Spleen (tissue), 11 donors: ENCODE results near the gene GLS. TPM values are rescaled to one million over a fixed set of nuclear protein-coding genes. Genes with fewer than 3 reads are reported as not detected.

Experiments
- DNase-seq: peaks from one replicate; pipeline ENCODE4 v3.0.0-alpha.2; 2020
- H3K27ac ChIP-seq, 8 donors: fragments of 200-600 bp; sonication (generic) in 7 of 8; 1 replicate in 4 of 8; 2 replicates in 4 of 8; pipeline versions ENCODE4 v1.5.0 to v1.8.0; 2016 to 2021; ENCODE audit warnings: inconsistent platforms in 4 of 8, mild to moderate bottlenecking in 4 of 8, moderate library complexity in 1 of 8
- H3K27me3 ChIP-seq, 7 donors: fragments of 200-600 bp; sonication (generic) in 6 of 7; replicated peaks in 1 of 7; 1 replicate in 4 of 7; 2 replicates in 3 of 7; pipeline versions ENCODE4 v1.5.0 to v1.8.0; 2016 to 2021; ENCODE audit warnings: inconsistent platforms in 3 of 7, mild to moderate bottlenecking in 1 of 7
- H3K36me3 ChIP-seq, 6 donors: fragments of 200-600 bp; sonication (generic) in 5 of 6; 1 replicate in 4 of 6; 2 replicates in 2 of 6; pipeline versions ENCODE4 v1.5.0 to v1.8.0; 2016 to 2021; ENCODE audit warnings: inconsistent platforms in 2 of 6
- H3K4me1 ChIP-seq, 6 donors: fragments of 200-600 bp; sonication (generic) in 5 of 6; 1 replicate in 3 of 6; 2 replicates in 3 of 6; pipeline versions ENCODE4 v1.5.0 to v1.8.0; 2016 to 2021; ENCODE audit warnings: inconsistent platforms in 3 of 6
- H3K4me3 ChIP-seq, 8 donors: fragments of 200-600 bp; sonication (generic) in 7 of 8; 1 replicate in 4 of 8; 2 replicates in 4 of 8; pipeline versions ENCODE4 v1.5.0 to v1.8.0; 2016 to 2021; ENCODE audit warnings: inconsistent platforms in 4 of 8, mild to moderate bottlenecking in 4 of 8, moderate library complexity in 2 of 8
- H3K9me3 ChIP-seq, 8 donors: fragments of 200-600 bp; sonication (generic) in 7 of 8; 1 replicate in 4 of 8; 2 replicates in 4 of 8; pipeline versions ENCODE4 v1.5.0 to v1.8.0; 2016 to 2021; ENCODE audit warnings: inconsistent platforms in 4 of 8
- POLR2A ChIP-seq, 3 donors: fragments of 450-650 bp; IDR thresholded peaks; one replicate each; pipeline ENCODE4 v1.5.1; 2017; ENCODE audit warnings: antibody characterized with exemption in 3 of 3, mild to moderate bottlenecking in 1 of 3
- POLR2AphosphoS5 ChIP-seq, 3 donors: sonication (generic); formaldehyde crosslinking; IDR thresholded peaks; one replicate each; pipeline ENCODE4 v1.5.1; 2017; ENCODE audit warnings: antibody characterized with exemption in 3 of 3
- whole genome bisulfite sequencing, 5 donors: extraction: QIAGEN DNeasy Blood & Tissue Kit in 3 of 5; methylation state at CpG; one replicate each; pipeline versions ENCODE4 v1.1.5 to v1.1.7; 2013 to 2018; 5-methylcytosine and 5-hydroxymethylcytosine counted together
- intact Hi-C: fragments of 100-400 bp; cut with DNase I; formaldehyde crosslinking; loops from one replicate; pipeline ENCODE4 v1.15.0; 2023; ENCODE audit warnings: low total_unique reads
- polyA plus RNA-seq, 3 donors: library from polyadenylated mRNA; stranded (reverse); fragments of 200-250 nt; gene quantifications; one replicate each; pipeline ENCODE4 v1.2.1, GENCODE V29; 2013
- total RNA-seq, 7 donors: library from RNA; depleted of rRNA in 3 of 7; stranded (reverse); fragments of >200 nt in 3 of 7; fragmentation: NEBNext Ultra II Directional in 4 of 7; extraction: Animal tissue kit (Norgen Biotek cat#: 25700) in 4 of 7; gene quantifications; one replicate each; pipeline versions ENCODE4 v1.1.0 to v1.2.1, GENCODE V29; 2016 to 2021
- TF ChIP-seq, protein P1 (sequence below), 11 experiments: fragments of 200-600 bp in 7 of 11; fragments of 450-650 bp in 4 of 11; sonication (generic) in 4 of 11; IDR thresholded peaks in 8 of 11; conservative IDR thresholded peaks in 3 of 11; 1 replicate in 7 of 11; 2 replicates in 4 of 11; pipeline versions ENCODE4 v1.4.0 to v1.8.0; 2016 to 2021; ENCODE audit warnings: antibody characterized with exemption in 11 of 11, inconsistent platforms in 4 of 11, mild to moderate bottlenecking in 1 of 11
- donor health status: healthy with polysubstance abuse.
- donor health status: DM: no; HTN: no; CAD: no; lungs with moderate emphysema.
- donor health status: DM: no; HTN: no; CAD: no.
- donor health status: Bipolar disorder and iron deficiency.
- donor health status: healthy.
- donor health status: DM: no; HTN: no; CAD: no.
- donor health status: DM: yes; HTN: yes; CAD: no.

GLS gene
- total and polyA plus RNA-seq, 10 donors: 42.3 to 254 (median 176) TPM

- Histone ChIP-seq H3K4me3 (no peak overlapping the region), H3K4me1 (peaks cover 28 to 76% (median 66%) of the 10 kb centered on the region in 6 donors), H3K27me3 (no peaks in the 10 kb centered on the region), H3K27ac (no peak overlapping the region), H3K9me3 (no peaks in the 10 kb centered on the region), H3K36me3 (peaks cover 0 to 44% (median 18%) of the 10 kb centered on the region in 6 donors)
- no peak for TF ChIP-seq POLR2AphosphoS5 (IDR thresholded peaks at IDR 0.05)
- TF ChIP-seq, protein P1, sequence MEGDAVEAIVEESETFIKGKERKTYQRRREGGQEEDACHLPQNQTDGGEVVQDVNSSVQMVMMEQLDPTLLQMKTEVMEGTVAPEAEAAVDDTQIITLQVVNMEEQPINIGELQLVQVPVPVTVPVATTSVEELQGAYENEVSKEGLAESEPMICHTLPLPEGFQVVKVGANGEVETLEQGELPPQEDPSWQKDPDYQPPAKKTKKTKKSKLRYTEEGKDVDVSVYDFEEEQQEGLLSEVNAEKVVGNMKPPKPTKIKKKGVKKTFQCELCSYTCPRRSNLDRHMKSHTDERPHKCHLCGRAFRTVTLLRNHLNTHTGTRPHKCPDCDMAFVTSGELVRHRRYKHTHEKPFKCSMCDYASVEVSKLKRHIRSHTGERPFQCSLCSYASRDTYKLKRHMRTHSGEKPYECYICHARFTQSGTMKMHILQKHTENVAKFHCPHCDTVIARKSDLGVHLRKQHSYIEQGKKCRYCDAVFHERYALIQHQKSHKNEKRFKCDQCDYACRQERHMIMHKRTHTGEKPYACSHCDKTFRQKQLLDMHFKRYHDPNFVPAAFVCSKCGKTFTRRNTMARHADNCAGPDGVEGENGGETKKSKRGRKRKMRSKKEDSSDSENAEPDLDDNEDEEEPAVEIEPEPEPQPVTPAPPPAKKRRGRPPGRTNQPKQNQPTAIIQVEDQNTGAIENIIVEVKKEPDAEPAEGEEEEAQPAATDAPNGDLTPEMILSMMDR (IDR thresholded peaks at IDR 0.05 in 8 of 11, conservative IDR thresholded peaks at IDR 0.05 in 3 of 11): no peak
- no peak for TF ChIP-seq POLR2A (IDR thresholded peaks at IDR 0.05)
- DNase-seq: no peak
- intact Hi-C loops: no loop called here
Measured at GRCh38 chr2:190893157-190893556, 12.5 kb downstream of the GLS start.

DNA sequence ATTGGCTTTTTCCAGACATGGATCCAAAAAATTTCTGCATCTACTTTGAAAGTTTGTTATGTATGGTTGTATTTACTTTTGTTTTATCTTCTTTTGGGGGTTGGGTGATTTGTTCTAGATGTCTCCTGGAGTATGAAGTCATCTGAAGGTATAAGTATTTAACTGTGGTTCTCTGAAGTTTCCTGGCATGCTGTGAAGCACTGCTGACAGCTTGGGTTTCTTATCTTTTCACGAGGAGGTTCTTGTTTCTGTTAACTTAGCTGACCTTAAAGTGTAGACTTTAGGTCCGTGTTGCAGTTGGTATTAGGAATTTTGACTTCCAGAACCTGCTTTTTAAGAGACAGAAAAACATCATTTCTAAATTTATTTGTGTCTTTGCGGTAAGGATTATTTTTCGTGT, 15.9 kb downstream of the GLS start:
- intact Hi-C loops: no loop called here
- DNase-seq: no peak
- H3K4me3 ChIP-seq: no peak overlapping the region
- H3K27ac ChIP-seq: no peak overlapping the region
- H3K27me3 ChIP-seq: no peaks in the 10 kb centered on the region
- peaks cover 0 to 69% (median 33%) of the 10 kb centered on the region in 6 donors for H3K36me3 ChIP-seq
- TF ChIP-seq POLR2A (IDR thresholded peaks at IDR 0.05) (no peak), POLR2AphosphoS5 (IDR thresholded peaks at IDR 0.05) (no peak)
- TF ChIP-seq, protein P1 (IDR thresholded peaks at IDR 0.05 in 8 of 11, conservative IDR thresholded peaks at IDR 0.05 in 3 of 11): no peak
- H3K9me3 ChIP-seq: no peaks in the 10 kb centered on the region
- WGBS, 5 donors: 68 to 83% (median 78%) methylated on average over 4 of the region's 4 CpGs
- peaks cover 5 to 43% (median 34%) of the 10 kb centered on the region in 6 donors for H3K4me1 ChIP-seq

GRCh38 chr2:190903693-190904450, 23.3 kb downstream of the GLS start:
- intact Hi-C loops: no loop called here
- Histone ChIP-seq H3K27me3 (no peaks in the 10 kb centered on the region), H3K9me3 (no peaks in the 10 kb centered on the region), H3K36me3 (peaks cover 0 to 99% (median 51%) of the 10 kb centered on the region in 6 donors), H3K4me1 (peaks cover 0 to 5% (median 0%) of the 10 kb centered on the region in 6 donors), H3K4me3 (no peak overlapping the region), H3K27ac (peak overlapping the region in 1 of 8 donors; percentile 1)
- 71 to 90% (median 82%) methylated on average over 1 of the region's 1 CpG for WGBS, 5 donors
- TF ChIP-seq POLR2AphosphoS5 (IDR thresholded peaks at IDR 0.05): no peak
- TF ChIP-seq, protein P1 (IDR thresholded peaks at IDR 0.05 in 8 of 11, conservative IDR thresholded peaks at IDR 0.05 in 3 of 11): no peak
- no peak for TF ChIP-seq POLR2A (IDR thresholded peaks at IDR 0.05)
- DNase-seq: no peak

- H3K4me1 ChIP-seq: peaks cover 0 to 5% (median 0%) of the 10 kb centered on the region in 6 donors
- no peak for DNase-seq
- 84 to 95% (median 87%) methylated on average over 3 of the region's 3 CpGs for WGBS, 5 donors
- intact Hi-C loops: no loop called here
- no peak overlapping the region for H3K4me3 ChIP-seq
- no peaks in the 10 kb centered on the region for H3K27me3 ChIP-seq
- no peaks in the 10 kb centered on the region for H3K9me3 ChIP-seq
- TF ChIP-seq POLR2A (IDR thresholded peaks at IDR 0.05) (no peak), POLR2AphosphoS5 (IDR thresholded peaks at IDR 0.05) (no peak)
- TF ChIP-seq, protein P1 (IDR thresholded peaks at IDR 0.05 in 8 of 11, conservative IDR thresholded peaks at IDR 0.05 in 3 of 11): no peak
- no peak overlapping the region for H3K27ac ChIP-seq
- H3K36me3 ChIP-seq: peaks cover 0 to 99% (median 50%) of the 10 kb centered on the region in 6 donors
Measured at GRCh38 chr2:190904640-190905261, 24.1 kb downstream of the GLS start.
